ENCODE measurements around the gene APBB1IP.
A peak's percentile ranks its signal among the peaks of the same experiment; 100 is the strongest.
"Not testable (repeated sequence)": the region's sequence is repeated elsewhere in the genome, so short reads cannot be mapped to it uniquely, and the experiment has no call there.

The APBB1IP gene

GRCh38 chr10:26445411-26446031, 7.4 kb downstream of the APBB1IP start:
- no peak for DNase-seq

DNA sequence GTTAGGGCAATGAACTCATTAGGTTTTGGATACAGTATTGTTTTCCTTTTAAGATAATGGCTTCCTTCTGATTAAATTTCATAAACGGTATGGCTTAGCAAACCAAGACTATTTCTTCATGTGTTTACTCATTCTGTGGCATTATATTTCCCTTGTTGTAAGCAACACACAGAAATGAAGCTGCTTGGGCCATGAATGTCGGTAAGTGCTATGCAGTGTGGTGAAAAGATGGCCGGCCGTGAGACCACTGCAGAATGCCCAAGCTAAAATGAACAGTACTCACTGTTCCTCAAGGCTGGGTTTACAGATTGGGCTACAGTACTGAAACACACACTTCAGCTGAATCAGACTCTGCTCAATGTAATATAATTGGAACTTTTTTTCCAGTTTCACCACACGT, 8.1 kb downstream of the APBB1IP start:
- DNase-seq: no peak

DNA sequence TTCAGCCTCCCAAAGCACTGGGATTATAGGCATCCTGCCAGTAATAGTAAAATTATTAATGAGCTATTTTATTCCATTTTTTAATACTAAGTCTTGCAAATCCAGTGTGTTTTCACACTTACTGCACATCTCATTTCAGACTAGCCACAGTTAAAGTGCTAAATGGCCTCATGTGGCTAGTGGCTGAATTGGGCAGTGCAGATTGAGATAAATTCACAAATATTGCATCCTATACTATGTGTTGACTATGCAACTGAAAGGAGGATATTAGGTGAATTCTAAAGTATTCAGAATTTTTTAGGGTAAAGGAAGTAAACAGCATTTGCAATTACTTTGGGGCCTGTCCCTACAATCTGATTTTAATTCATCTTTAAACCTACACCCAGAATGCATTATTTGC, 10.2 kb downstream of the APBB1IP start:
- DNase-seq: no peak

GRCh38 chr10:26448706-26449435, 10.7 kb downstream of the APBB1IP start:
- DNase-seq: peak in 1 of 2 experiments; percentile 55

GRCh38 chr10:26449726-26450125, 11.6 kb downstream of the APBB1IP start:
- DNase-seq: no peak

- no peak for DNase-seq
Observed at GRCh38 chr10:26451903-26452302, 13.8 kb downstream of the APBB1IP start.

DNA sequence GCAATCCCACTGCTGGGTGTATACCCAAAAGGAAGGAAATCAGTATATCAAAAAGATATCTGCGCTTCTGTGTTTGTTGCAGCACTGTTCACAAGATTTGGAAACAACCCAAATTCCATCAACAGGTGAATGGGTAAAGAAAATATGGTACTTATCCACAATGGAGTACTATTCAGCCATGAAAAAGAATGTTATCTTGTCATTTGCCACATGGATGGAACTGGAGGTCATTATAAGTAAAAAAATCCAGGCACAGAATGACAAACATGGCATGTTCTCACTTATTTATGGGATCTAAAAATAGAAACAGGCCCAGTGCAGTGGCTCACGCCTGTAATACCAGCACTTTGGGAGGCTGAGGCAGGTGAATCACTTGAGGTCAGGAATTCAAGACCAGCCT, 15.7 kb downstream of the APBB1IP start:
- DNase-seq: no peak

- DNase-seq: no peak
Observed at GRCh38 chr10:26454891-26455290, 16.8 kb downstream of the APBB1IP start.

GRCh38 chr10:26455567-26456315, 17.6 kb downstream of the APBB1IP start:
- no peak for DNase-seq

- DNase-seq: no peak
Observed at GRCh38 chr10:26457088-26457487, 18.9 kb downstream of the APBB1IP start.

DNA sequence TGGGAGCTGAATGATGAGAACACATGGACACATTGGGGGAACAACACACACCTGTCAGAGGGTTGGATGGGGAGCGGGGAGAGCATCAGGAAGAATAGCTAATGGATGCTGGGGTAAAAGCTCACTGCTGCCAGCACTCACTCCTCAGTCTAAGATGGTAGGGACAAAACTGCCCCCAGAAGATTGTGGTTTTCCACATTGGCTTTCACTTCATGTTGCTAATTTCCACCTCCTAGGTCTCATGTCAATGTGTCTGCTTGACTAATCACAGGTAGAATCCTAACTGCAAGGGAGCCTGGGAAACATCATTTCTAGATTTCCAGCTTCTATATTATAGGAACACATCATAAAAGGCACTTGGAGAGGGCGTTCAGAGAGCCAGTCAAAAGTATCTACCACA, 22.6 kb downstream of the APBB1IP start:
- DNase-seq: no peak

DNA sequence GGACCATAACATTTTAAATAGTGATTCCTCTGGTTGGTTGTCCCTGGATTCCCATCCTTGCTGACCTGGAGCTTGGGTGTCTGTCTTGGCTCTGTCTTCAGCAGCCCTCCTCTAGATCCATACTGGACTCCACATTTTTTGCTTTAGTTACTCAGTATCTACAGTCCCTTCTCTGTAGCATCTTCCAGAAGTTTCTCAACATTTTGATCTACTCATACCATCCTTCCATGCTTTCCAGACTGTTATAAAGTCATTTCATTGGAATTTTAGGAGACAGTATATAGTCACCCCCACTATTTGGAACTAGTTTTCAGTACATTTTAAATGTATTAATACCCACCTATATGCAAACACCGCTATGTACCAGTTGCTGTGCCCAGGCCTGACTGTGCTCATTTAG, 25.8 kb downstream of the APBB1IP start:
- DNase-seq: no peak

DNA sequence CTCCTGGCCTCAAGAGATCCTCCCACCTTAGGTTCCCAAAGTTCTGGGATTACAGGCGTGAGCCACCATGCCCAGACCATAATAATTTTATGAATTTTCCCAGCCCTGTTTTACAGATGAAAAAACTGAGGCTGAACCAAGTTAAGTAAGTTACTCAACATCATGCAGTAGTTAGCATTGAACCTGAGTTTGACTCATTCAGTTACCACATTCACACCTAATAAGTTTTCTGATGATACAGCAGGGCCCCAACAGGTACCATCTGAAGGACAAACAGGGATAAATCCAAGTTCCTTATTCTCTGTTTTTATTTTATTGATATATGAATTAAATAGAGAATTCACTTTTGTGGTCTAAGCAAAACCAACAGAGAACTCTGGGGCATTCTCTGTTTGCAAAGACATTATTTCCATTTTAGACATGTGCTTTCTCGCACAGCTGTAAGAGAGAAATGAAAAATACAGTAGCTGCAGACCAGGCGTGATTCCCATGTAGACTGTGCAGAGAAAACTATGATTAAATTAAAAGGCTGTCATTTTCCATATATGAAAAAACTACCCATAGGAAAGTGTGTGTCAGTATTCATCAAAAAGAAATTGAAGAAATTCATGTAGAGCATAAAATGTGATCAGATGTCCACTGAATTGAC, 26.6 kb downstream of the APBB1IP start:
- DNase-seq: no peak

DNA sequence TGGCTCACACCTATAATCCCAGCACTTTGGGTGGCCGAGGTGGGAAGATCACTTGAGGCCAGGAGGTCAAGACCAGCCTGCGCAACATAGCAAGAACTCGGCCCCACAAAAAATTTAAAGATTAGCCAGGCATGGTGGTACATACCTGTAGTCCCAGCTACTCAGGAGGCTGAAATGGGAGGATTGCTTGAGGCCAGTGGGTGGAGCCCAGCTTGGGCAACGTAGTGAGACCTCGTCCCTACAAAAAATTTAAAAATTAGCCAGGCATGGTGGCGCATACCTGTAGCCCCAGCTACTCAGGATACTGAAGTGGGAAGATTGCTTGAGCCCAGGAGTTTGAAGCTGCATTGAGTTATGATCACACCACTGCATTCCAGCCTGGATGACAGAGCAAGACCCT, 28.4 kb downstream of the APBB1IP start:
- DNase-seq: not testable (repeated sequence)

GRCh38 chr10:26467639-26468038, 29.5 kb downstream of the APBB1IP start:
- DNase-seq: no peak

DNA sequence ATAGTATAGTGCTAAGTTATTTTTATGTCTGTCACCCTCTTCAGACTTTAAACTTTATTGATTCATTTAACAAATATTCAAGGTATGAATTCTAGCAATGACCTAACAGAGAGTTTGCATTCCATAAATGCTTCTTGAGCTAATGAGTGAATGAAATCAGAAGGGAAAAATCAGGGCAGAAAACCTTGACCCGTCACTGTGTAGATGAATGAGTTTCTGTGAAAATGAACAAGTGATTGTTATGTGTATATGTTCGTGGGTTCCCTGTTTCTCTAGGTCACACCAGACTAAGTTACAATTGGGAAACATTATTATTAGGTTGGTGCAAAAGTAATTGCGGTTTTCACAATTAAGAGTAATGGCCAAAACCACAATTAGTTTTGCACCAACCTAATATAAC, 30.1 kb downstream of the APBB1IP start:
- no peak for DNase-seq

- DNase-seq: peak in 1 of 2 experiments; percentile 24
Observed at GRCh38 chr10:26468700-26469099, 30.6 kb downstream of the APBB1IP start.

DNA sequence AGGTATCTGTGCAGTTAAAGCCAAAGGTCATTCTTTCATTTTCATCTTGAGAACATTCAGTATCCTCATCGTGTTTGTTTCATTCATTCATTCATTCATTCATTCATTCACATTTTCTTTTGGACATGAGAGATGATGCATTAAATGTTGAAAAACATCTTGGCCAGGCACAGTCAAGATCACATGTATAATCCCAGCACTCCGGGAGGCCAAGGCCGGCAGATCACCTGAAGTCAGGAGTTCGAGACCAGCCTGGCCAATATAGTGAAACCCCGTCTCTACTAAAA, 34.3 kb downstream of the APBB1IP start:
- DNase-seq: no peak

DNA sequence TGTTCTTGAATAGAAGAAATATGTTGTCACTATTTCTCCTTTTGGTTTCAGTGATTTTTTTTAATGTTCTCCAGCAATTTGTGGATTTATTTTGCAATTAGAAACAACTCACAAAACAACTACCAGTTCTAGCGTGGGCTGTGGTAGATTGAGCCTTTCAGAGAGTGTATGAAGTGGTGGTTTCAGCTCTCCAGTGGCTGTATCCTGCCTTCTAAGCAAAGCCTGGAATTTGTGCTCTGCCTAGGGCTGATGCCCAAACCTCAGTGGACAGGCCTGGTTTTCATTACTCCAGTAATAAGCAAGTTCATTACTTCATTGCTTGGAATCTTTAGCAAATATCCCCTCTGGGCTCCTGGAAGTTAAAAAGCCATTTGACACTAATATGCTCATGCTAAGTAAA, 35.9 kb downstream of the APBB1IP start:
- no peak for DNase-seq

GRCh38 chr10:26474845-26475244, 36.7 kb downstream of the APBB1IP start:
- DNase-seq: not testable (repeated sequence)

- no peak for DNase-seq
Observed at GRCh38 chr10:26475386-26475785, 37.2 kb downstream of the APBB1IP start.

- no peak for DNase-seq
Observed at GRCh38 chr10:26477501-26477900, 39.4 kb downstream of the APBB1IP start.

- DNase-seq: no peak
Observed at GRCh38 chr10:26478061-26478460, 39.9 kb downstream of the APBB1IP start.

Data from stimulated activated CD4-positive, alpha-beta T cell treated with anti-CD3 and anti-CD28 coated beads, Interleukin-4, amount 100 ng/mL, for 4 hours (primary cell).